DMS114 treated with DMSO at 0.1 percent for 48 hours (cell line): ENCODE results near the gene SAE1.

ENCODE experiments used
- DNase-seq: peaks from one replicate; lab custom pipeline; 2025; ENCODE audit not compliant: unreplicated experiment; lab: John Stamatoyannopoulos, UW

Gene SAE1

DNA sequence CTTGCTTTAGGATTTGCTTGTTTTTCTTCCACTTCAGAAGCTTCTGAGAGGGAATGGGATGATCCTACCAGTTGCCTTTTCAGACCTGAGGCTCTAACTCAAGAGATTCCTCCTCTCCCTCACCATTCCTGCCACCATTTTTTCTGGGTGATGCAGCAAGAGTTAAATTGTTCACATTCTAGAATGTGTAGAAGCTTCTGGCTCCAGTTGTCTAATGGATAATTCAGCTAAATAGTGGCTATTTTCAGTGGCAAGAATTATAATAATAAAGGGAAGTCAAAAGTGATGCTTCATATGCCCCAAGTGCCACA, 79.5 kb downstream of the SAE1 start:
- DNase-seq, result no peak

DNA sequence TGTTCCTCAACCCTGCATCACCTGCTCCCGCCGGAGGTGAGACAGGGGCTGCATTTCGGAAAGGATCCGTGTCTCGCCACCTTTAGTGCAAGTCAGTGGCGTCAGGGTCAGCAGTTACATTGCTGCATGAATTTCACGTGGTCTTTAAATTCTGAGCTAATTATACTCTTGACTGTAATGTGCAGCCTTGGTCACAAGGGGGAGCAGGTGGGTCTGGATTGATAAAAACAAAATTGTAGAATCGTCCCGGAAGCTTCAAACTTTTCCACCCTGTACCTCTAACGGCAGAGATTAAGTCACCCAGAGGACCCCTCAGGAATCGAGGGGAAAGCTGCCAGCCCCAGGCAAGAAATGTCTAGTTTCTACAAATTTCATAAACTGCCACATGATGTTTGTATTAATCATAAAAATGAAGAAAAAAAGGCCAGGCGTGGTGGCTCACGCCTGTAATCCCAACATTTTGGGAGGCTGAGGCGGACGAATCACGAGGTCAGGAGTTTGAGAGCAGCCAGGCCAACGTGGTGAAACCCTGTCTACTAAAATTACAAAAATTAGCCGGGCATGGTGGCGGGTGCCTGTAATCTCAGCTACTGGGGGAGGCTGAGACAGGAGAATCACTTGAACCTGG, 80.2 kb downstream of the SAE1 start:
- peak; percentile 49 for DNase-seq

DNA sequence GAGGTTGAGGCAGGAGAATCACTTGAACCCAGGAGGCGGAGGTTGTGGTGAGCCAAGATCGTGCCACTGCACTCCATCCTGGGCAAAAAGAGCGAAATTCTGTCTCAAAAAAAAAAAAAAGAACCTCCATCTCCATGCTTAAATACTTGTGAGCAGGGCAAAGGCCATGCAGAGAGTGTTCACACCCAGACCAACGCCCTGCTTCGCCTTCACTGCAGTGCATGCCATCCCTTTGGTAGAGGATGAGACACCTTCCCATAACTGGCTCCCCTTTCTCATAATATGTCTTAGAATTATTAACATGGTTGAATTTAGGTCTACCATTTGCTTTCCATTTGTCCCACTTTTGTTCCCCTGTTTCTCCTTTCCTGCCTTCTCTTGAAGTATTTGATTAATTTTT, 84.9 kb downstream of the SAE1 start:
- DNase-seq, result no peak

DNA sequence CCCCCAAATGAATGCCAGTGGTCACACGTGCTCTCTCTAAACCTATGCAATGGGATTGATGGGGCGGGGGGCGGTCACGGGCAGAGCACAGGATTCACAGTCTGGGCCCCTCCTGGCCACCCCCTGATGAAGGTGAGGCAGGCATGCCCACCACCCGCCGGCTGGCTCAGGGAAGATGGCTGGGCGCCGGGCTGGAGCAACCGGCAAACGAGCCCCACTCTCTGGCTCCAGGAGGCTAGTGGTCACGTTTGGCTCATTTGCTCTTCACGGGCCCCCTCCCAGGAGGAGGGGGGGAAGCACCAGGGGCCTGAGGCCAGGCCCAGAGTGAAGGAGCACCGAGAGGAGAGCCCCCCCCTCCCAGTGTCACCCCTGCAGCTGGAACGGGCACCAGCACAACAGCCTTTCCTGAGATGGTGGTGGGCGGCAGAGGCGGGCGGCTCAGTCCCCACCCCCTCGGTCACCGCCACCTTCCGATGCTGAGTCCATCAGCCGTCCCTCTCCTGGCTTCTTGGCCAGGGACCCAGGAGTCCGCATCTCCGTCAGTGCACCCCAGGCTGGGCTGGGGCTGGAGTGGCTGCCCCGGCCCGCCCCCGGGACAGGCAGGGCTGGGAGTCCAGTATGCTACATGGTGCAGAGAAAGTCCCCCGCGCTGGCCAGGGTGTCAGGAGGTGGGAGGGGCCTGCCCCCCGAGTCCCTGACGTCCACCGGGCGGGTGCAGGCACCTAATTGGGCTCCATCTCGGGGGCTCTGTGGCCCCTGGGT, 90.6 kb downstream of the SAE1 start:
- no peak for DNase-seq

DNA sequence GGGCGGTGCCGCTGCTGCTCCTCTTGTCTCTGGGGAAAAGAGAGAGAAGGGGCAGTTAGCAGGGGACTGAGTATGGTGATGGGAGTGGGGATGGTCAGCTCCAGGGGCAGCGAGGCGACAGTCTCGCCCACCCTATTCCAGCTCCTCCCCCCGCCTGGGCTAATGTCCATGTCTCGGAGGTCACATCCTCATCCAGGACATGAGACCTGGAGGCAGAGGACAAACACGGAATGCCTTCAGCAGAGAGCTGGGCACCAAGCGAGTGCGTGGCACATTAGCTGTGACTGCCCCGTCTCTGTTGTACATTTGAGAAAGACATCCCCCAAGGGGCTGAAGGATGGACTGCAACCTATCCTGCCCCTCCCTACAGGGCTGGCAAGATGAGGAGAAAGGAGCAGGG, 91.3 kb downstream of the SAE1 start:
- no peak for DNase-seq

DNA sequence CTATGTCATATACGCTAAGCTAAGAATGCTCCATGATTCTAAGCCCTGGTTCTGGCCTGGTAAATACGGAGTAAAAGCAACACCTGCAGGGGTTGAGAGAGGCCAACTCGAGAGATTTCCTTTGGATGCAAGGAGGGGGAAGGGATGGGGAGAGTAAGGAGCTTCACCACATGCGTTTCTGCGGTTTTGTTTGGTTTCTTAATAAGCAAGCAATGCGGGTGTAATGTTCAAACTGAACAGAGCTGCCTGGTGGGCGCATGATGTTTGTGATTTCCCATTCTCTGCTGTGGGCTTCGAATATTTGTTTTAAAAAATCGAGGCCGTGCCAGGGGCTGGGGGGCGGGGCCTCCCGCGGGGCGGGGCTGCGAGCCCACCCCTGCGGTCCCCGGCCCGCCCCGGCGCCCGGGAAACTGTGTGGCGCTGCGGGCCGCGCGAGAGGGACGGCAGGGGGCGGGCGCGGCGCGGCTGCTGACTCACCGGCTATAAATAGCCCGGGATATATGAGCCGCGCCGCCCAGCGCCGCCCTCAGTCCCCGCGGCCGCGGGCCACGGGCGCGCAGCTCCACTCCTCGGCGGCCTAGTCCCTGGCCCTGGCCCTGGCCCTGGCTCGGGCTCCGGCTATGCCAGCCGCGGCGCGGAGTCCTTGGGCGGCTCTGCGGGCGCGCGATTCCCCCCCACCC, 95.3 kb downstream of the SAE1 start:
- peak; percentile 41 for DNase-seq

DNA sequence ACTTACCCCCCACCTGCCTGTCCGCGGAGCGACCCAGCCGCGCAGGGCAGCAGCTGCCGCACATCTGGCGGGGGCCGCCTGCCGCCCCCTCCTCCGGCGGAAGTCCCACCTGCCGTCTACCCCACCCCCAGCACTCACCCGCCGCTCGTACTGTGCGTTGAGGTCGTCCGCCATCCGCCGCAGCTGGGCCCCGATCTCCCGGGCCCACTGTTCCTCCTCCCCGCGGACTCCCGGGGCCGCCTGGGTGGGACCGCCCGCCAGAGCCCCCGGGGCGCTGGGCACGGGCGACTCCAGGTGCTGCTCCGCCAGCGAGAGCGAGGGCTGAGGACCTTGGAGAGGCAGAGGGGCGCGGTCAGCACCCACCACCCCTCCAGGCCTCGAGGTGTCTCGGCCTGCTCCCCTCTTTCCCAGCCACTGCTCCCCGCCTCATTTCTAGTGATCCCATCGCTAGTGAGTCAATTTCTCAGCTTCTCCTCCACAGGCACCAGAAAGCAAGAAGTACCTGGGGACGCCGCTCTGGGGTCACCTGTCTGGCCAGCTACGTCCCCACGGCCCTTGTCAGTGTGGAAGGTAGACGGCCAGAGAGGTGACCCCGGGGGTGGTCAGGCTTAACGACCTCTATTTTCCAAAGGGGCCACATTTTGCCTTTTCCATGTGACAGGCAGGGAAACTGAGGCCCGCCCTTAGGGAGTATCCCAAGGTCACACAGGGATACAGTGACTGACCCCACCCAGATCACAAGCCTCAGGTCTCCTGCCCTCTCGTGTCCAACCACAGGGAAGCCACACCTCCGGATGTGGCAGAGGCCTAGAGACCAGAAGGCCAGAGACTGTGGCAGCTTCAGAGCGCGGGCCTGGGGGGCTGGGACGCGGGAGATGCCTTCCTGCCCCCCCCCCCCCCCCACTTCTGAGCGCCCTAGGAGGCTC, 96.1 kb downstream of the SAE1 start:
- DNase-seq, result no peak

DNA sequence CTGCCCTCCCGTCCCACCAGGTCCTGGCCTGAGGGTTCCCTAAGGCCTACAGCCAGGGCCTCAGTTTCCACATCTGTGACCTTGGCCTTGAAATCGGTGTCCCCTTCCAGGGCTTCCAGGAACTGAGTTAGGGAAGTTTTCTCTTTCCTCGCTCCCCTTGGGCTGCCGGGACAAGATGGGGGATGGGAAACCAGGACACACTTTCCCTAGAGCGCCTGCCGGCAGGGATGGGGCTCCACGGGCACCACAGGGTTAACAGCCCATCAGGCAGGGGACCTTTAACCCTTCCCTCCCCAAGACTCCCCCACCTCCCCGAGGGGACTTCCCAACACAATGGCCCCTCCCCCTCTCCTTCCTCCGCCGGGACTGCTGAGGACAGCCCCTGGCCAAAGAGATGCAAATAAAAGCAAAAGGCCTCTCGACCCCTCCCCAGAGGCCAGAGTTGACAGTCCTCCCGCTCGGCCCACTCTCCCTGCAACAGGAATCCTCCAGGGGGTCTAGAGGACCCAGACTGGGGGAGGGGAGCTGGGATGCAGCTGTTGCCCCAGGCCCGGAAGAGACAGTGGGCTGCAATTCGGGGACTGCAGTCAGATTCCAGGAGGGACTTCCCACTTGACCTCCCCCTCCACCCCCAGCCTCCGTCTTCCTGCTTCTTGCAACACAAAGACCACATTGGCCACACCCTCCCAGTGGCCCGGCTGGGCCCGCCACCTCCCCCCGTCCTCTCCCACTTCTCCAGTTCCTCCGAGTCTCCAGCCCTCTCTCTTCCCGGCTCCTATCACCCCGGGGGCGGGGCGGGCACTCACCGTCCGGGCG, 96.9 kb downstream of the SAE1 start:
- peak; percentile 66 for DNase-seq

DNA sequence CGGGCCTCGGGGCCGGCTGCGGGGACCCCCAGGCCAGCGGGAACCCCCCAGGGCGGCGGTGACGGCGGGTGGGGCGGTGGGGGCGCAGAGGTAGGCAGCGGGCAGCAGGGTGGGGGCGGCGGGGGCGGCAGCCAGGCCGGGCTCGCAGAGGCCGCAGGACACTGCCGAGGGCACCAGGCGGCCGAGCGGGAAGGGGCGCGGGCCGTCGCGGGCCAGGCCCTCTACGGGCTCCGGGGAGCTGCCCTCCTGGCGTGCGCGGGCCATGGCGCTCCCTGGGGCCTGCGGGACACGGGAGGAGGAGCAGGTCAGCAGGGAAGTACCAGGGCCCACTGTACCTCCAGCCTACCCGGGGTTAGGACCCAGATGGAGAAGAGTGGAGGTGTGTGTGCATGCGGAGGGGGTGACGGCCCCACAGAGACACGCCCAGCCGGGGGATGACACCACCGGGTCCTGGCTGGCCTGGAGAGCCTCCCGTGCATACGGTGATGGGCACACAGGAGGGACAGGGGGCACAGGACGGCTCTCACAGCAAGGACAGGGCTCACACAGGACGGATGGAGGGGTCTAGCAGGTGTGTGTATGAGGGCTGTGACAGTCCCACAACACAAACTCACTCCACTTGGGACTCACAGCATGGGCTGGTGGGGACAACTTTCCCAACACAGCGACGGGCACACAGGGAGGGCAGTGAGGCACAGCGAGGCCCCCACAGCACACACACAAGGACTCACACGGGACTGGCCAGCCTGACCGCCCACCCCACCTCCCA, 97.7 kb downstream of the SAE1 start:
- DNase-seq, result no peak

DNA sequence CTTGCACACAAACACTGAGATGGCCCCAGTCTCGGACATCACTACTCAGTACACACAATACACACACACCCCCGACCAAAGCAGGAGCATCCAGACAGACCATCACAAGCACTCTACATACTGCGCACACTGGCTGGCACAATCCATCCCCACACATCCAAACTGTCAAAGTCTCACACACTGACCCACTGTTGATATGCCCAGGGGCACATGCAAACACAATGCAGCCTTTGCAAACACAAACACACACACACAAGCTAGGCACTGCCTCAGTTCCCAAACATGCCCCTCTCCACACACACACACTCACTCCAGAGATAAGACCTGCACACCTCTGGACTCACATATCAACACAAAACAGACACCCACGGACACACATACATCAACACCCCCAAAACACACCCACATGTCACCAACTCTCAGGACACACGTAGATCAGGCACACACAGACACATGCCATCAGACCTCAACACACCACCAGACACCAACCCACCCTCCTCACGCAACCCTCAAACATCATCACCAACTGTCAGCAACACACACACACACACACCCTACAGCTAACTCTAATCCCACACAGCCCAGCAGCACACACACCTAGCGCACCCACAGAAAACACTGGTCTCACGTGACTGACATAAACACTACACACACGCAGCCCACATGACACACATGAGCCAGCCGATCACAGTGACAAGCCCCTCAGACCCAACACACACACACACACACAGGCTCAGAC, 98.5 kb downstream of the SAE1 start:
- DNase-seq, result peak; percentile 32

DNA sequence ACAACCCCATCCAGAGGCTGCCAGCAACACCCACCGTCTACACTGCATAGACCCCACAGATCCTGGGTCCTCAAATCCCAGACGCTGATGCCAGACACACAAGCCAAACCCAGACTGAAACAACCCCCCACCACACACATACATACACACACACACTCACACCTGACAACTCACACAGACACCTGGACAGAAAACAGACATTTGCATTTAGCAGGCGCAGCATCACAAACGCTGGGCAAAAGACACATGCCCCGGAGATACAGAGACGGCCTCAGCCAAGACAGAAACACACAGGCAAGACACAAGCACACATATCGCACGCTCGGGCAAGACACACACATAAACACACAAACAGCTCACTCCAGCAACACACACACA, 99.0 kb downstream of the SAE1 start:
- no peak for DNase-seq

DNA sequence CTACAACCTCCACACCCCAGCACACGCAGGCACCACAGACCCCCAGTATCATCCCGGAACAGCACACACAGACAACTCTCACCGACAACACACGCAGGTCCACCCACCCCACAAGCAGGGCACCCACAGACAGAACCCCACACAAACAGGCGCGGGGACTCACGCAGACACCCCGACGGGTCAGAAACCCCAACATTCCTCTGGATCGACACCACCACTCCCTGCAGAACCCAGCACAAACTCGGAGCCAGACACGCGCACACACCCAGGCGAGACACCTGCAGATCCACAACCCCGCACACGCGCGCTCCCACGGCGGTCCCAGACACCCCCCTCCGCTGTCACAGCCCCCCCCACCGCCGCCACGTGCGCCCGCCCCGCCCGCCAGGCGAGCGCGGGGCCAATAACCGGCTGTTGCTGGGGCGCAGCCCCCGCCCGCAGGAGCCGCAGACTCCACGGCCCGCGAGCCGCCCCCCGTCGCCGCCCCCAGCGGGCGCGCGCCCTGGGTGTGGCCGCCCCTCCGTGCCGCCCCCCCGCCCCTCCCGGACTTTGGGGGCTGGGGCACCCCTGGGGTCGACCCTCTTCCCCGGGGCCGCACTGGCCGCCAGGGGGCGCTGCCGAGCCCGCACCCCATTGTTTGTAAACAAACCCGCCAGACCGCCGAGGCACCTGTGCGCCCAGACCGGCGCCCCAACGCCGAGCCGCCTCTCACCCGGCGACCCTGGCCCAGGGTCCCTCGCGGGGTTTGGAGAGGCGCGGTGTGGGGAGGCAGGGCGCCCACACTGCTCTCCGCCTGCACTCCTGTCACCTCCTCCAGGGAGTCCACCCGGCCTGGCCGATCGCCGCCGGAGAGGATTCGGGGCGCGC, 99.7 kb downstream of the SAE1 start:
- no peak for DNase-seq

DNA sequence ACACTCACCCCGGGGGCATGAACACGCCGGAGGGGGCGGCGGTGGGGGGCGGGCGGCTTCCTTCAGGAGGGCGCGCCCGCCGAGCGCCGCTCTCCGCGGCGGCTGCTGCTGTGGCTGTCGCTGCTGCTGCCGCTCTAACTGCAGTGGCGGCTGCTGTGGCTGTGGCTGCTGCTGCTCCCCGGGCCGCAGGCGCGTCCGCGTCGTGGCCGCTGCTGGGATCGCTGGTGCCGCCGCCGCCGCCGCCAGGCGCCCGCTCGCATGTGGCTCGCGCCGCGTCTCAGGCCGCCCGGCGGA, 100.2 kb downstream of the SAE1 start, which contains the start of gene BBC3:
TSS of gene BBC3 (minus strand) at position 279 of the 294 bp plus-strand sequence. CDS start 2,768 bp downstream, outside the sequence.
- DNase-seq, result no peak

DNA sequence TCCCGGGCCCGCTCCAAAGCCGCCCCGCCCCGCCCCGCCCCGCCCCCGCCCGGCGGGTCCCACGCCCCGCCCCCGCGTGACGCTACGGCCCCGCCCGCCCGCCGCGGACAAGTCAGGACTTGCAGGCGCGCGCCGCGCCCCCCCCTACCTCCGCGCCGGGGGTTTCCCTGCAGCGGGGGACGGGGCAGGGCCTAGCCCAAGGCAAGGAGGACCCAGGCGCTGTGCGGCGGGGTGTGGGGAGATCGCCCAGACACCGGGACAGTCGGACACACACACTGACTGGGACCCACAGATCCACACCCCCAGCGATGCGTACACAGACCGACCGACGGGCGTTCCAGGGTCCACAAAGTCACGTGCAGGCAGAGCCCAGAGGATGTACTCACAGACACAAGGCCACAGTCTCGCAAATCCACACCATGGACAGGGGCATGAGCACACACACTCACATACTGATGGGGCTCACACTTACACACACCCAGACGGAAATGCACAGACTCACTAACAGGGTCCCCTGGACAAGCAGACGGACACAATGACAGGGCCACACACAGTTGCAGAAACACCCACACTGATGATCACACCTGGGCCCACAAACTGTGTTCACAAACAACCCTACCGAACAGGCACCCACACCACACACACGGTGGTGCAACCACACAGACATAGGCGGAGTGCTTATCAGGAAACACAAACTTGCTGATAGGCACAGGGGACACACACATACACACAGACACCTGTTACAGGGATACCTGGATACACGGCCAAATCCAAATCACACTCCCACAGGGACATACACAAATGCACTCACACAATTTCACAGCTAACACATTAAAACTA, 100.8 kb downstream of the SAE1 start:
- DNase-seq, result no peak

DNA sequence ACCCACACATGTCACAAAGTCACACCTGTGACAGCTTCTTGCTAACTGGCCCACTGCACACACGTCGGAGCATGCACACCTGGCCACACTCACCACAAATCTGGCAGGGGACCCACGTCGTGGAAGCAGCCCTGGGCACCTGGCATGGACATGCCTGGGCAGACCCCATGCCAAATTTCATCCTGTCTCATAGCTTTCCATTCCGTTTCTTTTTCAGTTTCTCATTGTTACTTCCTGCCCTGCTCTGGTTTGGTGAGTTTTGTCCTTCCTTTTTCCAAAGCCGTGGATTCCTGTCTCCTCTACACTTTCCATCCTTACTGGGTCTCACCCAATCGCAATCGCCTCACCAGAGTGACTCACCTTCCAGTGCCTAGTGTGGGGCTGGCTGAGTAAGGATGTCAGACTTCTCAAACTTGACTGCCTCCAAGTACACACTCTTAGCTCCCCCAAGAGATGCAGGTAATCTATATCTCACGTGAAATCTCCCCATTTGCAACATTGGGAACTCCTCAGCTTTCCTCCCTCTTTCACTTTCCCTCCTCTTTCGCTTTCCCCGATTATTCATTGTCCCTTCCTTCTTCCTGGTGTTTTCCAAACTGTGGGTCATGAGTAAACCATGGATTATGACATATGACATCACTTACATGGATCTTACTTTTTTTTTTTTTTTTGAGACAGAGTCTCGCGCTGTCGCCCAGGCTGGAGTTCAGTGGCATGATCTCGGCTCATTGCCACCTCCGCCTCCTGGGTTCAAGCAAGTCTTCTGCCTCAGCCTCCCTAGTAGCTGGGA, 102.0 kb downstream of the SAE1 start:
- DNase-seq, result no peak

DNA sequence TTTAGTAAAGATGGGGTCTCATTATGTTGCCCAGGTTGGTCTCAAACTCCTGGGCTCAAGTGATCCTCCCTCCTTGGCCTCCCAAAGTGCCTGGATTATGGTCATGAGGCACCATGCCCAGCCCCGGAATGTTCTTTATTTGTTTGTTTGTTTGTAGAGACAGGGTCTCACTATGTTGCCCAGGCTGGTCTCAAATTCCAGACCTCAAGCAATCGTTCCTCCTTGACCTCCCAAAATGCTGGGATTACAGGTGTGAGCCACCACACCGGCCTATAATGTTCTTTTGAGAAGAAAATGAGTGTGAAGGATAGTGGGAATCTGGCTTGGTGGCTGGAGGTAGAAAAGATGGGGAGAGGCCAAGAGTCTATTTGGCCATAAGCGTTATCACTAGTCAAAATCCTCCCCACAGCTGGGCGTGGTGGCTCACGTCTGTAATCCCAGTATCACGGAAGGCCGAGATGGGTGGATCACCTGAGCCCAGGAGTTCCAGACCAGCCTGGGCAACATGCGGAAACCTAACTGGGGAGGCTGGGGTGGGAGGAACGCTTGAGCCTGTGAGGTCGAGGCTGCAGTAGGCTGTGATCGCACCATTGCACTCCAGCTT, 105.5 kb downstream of the SAE1 start:
- DNase-seq, result no peak
